H9 (cell line): ENCODE measurements around the gene MGAM2. TPM values are rescaled to one million over a fixed set of nuclear protein-coding genes. Genes with fewer than 3 reads are reported as not detected.

Experiments
- DNase-seq: peaks from one replicate; pipeline ENCODE4 v3.0.0-alpha.2; 2017
- H2AFZ ChIP-seq: one replicate; pipeline ENCODE4 v1.6.1; 2013; ENCODE audit warnings: mild to moderate bottlenecking, low read length, control low read depth, moderate library complexity
- H2AK5ac ChIP-seq: 2 replicates; pipeline ENCODE4 v1.6.1; 2013; ENCODE audit warnings: low read length, control low read depth, mixed read lengths; ENCODE audit not compliant: insufficient read length
- H2BK120ac ChIP-seq: one replicate; pipeline ENCODE4 v1.6.1; 2013; ENCODE audit warnings: low read depth, mild to moderate bottlenecking, low read length, control low read depth, inconsistent platforms; ENCODE audit not compliant: poor library complexity, severe bottlenecking
- H2BK12ac ChIP-seq: 2 replicates; pipeline ENCODE4 v1.6.1; 2013; ENCODE audit warnings: low read length, control low read depth, mixed read lengths, low read depth; ENCODE audit not compliant: insufficient read length
- H2BK15ac ChIP-seq: 2 replicates; pipeline ENCODE4 v1.6.1; 2013; ENCODE audit warnings: low read depth, low read length, control low read depth
- H2BK20ac ChIP-seq: one replicate; pipeline ENCODE4 v1.6.1; 2013; ENCODE audit warnings: low read depth, mild to moderate bottlenecking, low read length, control low read depth, inconsistent platforms; ENCODE audit not compliant: poor library complexity, severe bottlenecking
- H2BK5ac ChIP-seq: 2 replicates; pipeline ENCODE4 v1.6.1; 2013; ENCODE audit warnings: low read length, control low read depth, mixed read lengths; ENCODE audit not compliant: insufficient read length
- H3K14ac ChIP-seq: 2 replicates; pipeline ENCODE4 v1.6.1; 2013; ENCODE audit warnings: low read length, control low read depth; ENCODE audit not compliant: insufficient read depth
- H3K18ac ChIP-seq: 2 replicates; pipeline ENCODE4 v1.6.1; 2013; ENCODE audit warnings: low read depth, mild to moderate bottlenecking, mixed read lengths, low read length, control low read depth; ENCODE audit not compliant: insufficient read length
- H3K23ac ChIP-seq: 2 replicates; pipeline ENCODE4 v1.6.1; 2013; ENCODE audit warnings: low read length, control low read depth, mixed read lengths, low read depth; ENCODE audit not compliant: insufficient read length
- H3K23me2 ChIP-seq: 2 replicates; pipeline ENCODE4 v1.6.1; 2013; ENCODE audit warnings: low read depth, mild to moderate bottlenecking, mixed read lengths, low read length, control low read depth; ENCODE audit not compliant: insufficient read length, poor library complexity, severe bottlenecking
- H3K27ac ChIP-seq: 2 replicates; pipeline ENCODE4 v1.5.1; 2013; ENCODE audit warnings: low read length, control low read depth, mixed read lengths, low read depth; ENCODE audit not compliant: insufficient read length
- H3K27me3 ChIP-seq: 2 replicates; pipeline ENCODE4 v1.6.1; 2013; ENCODE audit warnings: low read length, control low read depth, inconsistent platforms; ENCODE audit not compliant: insufficient read depth
- H3K4ac ChIP-seq: 2 replicates; pipeline ENCODE4 v1.6.1; 2013; ENCODE audit warnings: low read depth, mild to moderate bottlenecking, control low read depth, inconsistent platforms, low read length, moderate library complexity
- H3K4me1 ChIP-seq: 2 replicates; pipeline ENCODE4 v1.6.1; 2013; ENCODE audit warnings: low read length, control low read depth, inconsistent platforms; ENCODE audit not compliant: insufficient read depth
- H3K4me2 ChIP-seq: 2 replicates; pipeline ENCODE4 v1.6.1; 2013; ENCODE audit warnings: low read length, control low read depth, mixed read lengths; ENCODE audit not compliant: insufficient read length, insufficient read depth
- H3K56ac ChIP-seq: 2 replicates; pipeline ENCODE4 v1.6.1; 2013; ENCODE audit warnings: low read depth, mild to moderate bottlenecking, mixed read lengths, low read length, control low read depth; ENCODE audit not compliant: insufficient read length
- H3K79me1 ChIP-seq: 2 replicates; pipeline ENCODE4 v1.6.1; 2013; ENCODE audit warnings: low read depth, mild to moderate bottlenecking, moderate library complexity, low read length, control low read depth, inconsistent platforms; ENCODE audit not compliant: insufficient read depth, poor library complexity, severe bottlenecking
- H3K79me2 ChIP-seq: 2 replicates; pipeline ENCODE4 v1.6.1; 2013; ENCODE audit warnings: low read length, control low read depth, inconsistent platforms; ENCODE audit not compliant: insufficient read depth
- H3K9ac ChIP-seq: 2 replicates; pipeline ENCODE4 v1.6.1; 2013; ENCODE audit warnings: low read length, control low read depth, mixed read lengths; ENCODE audit not compliant: insufficient read length; ENCODE audit errors: extremely low read depth
- H3K9me3 ChIP-seq: one replicate; pipeline ENCODE4 v1.6.1; 2013; ENCODE audit warnings: low read depth, low read length, inconsistent platforms; ENCODE audit not compliant: control insufficient read depth
- H3T11ph ChIP-seq: one replicate; pipeline ENCODE4 v1.6.1; 2013; ENCODE audit warnings: mild to moderate bottlenecking, low read length, control low read depth, inconsistent platforms
- H4K20me1 ChIP-seq: one replicate; pipeline ENCODE4 v1.6.1; 2013; ENCODE audit not compliant: control insufficient read depth, insufficient read length, insufficient read depth
- H4K5ac ChIP-seq: 2 replicates; pipeline ENCODE4 v1.6.1; 2013; ENCODE audit warnings: low read depth, mild to moderate bottlenecking, mixed read lengths, low read length, control low read depth; ENCODE audit not compliant: insufficient read length
- H4K8ac ChIP-seq: replicated peaks from 2 replicates; pipeline ENCODE4 v1.6.1; 2013; ENCODE audit warnings: low read length, control low read depth, mixed read lengths, low read depth; ENCODE audit not compliant: insufficient read length
- H4K91ac ChIP-seq: 2 replicates; pipeline ENCODE4 v1.6.1; 2013; ENCODE audit warnings: low read depth, mild to moderate bottlenecking, moderate library complexity, mixed read lengths, low read length, control low read depth; ENCODE audit not compliant: insufficient read length
- H3K27ac Mint-ChIP-seq, 3 experiments: 2 replicates in 2 of 3; 3 replicates in 1 of 3; pipeline ENCODE4 v1.8.0; 2020 to 2021; ENCODE audit warnings: mixed read lengths in 3 of 3, mild to moderate bottlenecking in 1 of 3, moderate library complexity in 1 of 3
- H3K27me3 Mint-ChIP-seq: 2 replicates; pipeline ENCODE4 v1.8.0; 2021; ENCODE audit warnings: low read depth, mild to moderate bottlenecking, moderate library complexity, mixed read lengths
- H3K36me3 Mint-ChIP-seq, 3 experiments: 2 replicates in 2 of 3; 3 replicates in 1 of 3; pipeline ENCODE4 v1.8.0; 2020 to 2021; ENCODE audit warnings: low read depth in 3 of 3, mixed read lengths in 3 of 3; ENCODE audit not compliant: insufficient read depth in 1 of 3
- H3K4me1 Mint-ChIP-seq, 2 experiments: 2 replicates each; pipeline ENCODE4 v1.8.0; 2020; ENCODE audit warnings: mixed read lengths in 2 of 2
- H3K4me3 Mint-ChIP-seq, 2 experiments: 2 replicates in 1 of 2; 3 replicates in 1 of 2; pipeline ENCODE4 v1.8.0; 2020 to 2021; ENCODE audit warnings: mild to moderate bottlenecking in 2 of 2, mixed read lengths in 2 of 2, moderate library complexity in 1 of 2
- H3K9me3 Mint-ChIP-seq, 2 experiments: 2 replicates in 1 of 2; 3 replicates in 1 of 2; pipeline ENCODE4 v1.8.0; 2020; ENCODE audit warnings: mild to moderate bottlenecking in 2 of 2, mixed read lengths in 2 of 2, moderate library complexity in 1 of 2
- CTCF ChIP-seq: fragments of 200-600 bp; sonication (generic); conservative IDR thresholded peaks from 3 replicates; pipeline ENCODE4 v1.8.0; 2021; ENCODE audit warnings: antibody characterized with exemption, mild to moderate bottlenecking
- WGBS: extraction: QIAGEN DNeasy Blood & Tissue Kit; methylation state at CpG from one replicate; pipeline ENCODE4 v1.1.7; 2013; ENCODE audit warnings: missing lambda C conversion rate, low lambda C conversion rate, mixed read lengths; ENCODE audit not compliant: insufficient read length; ENCODE audit errors: extremely low coverage; 5-methylcytosine and 5-hydroxymethylcytosine counted together
- total RNA-seq: library from RNA; stranded (reverse); gene quantifications from 2 replicates; pipeline ENCODE4 v1.2.1, GENCODE V29; 2021

The MGAM2 gene
- total RNA-seq, 1 experiment from 2014 or later: not detected

- Histone ChIP-seq H4K91ac (no peak overlapping the region), H3K4me2 (no peak overlapping the region), H2BK5ac (no peak overlapping the region), H3T11ph (no peak overlapping the region), H4K8ac (no peak overlapping the region), H3K9ac (no peak overlapping the region), H3K27me3 (no peaks in the 10 kb centered on the region), H3K23ac (no peak overlapping the region), H4K20me1 (no peaks in the 10 kb centered on the region), H3K14ac (no peak overlapping the region), H3K23me2 (no peaks in the 10 kb centered on the region), H3K18ac (no peak overlapping the region), H3K27ac (no peak overlapping the region), H3K56ac (no peak overlapping the region), H2AFZ (no peak overlapping the region), H3K79me1 (no peaks in the 10 kb centered on the region), H2AK5ac (no peak overlapping the region), H3K79me2 (no peaks in the 10 kb centered on the region), H2BK120ac (no peak overlapping the region), H2BK15ac (no peak overlapping the region), H3K4ac (no peak overlapping the region), H3K9me3 (no peaks in the 10 kb centered on the region), H3K4me1 (peaks cover 3% of the 10 kb centered on the region; the same call in 1 of the 2 replicates), H2BK12ac (no peak overlapping the region), H2BK20ac (no peak overlapping the region), H4K5ac (no peak overlapping the region)
- Mint-ChIP-seq H3K36me3 (no peaks in the 10 kb centered on the region), H3K4me3 (no peak overlapping the region; a peak in 1 of 5 replicates), H3K27me3 (no peaks in the 10 kb centered on the region; the same call in 1 of the 2 replicates), H3K9me3 (no peaks in the 10 kb centered on the region), H3K4me1 (peaks cover 2 to 5% of the 10 kb centered on the region in 2 experiments; a peak in 3 of 4 replicates), H3K27ac (no peak overlapping the region)
- no peak for TF ChIP-seq CTCF
- no CpG with 5 or more reads among the region's 8 CpGs for WGBS
- no peak for DNase-seq
Measured at GRCh38 chr7:142133731-142134148, 22.2 kb downstream of the MGAM2 start.
